Neuronal stem cell (in vitro differentiated cells): ENCODE measurements around the gene CCDC117.

Experiments
- DNase-seq: peaks from one replicate; pipeline ENCODE4 v3.0.0-alpha.2; 2013; ENCODE audit warnings: low spot score
- H2AFZ ChIP-seq: one replicate; pipeline ENCODE4 v1.6.1; 2013; ENCODE audit warnings: mild to moderate bottlenecking, low read length, inconsistent platforms
- H2AK5ac ChIP-seq: 2 replicates; pipeline ENCODE4 v1.6.1; 2013; ENCODE audit warnings: low read depth, mild to moderate bottlenecking, inconsistent platforms, low read length, moderate library complexity, mixed read lengths
- H2BK120ac ChIP-seq: 2 replicates; pipeline ENCODE4 v1.6.1; 2013; ENCODE audit warnings: low read depth, mild to moderate bottlenecking, inconsistent platforms, low read length, moderate library complexity, mixed read lengths
- H2BK12ac ChIP-seq: one replicate; pipeline ENCODE4 v1.6.1; 2013; ENCODE audit warnings: low read length, inconsistent platforms
- H2BK15ac ChIP-seq: 2 replicates; pipeline ENCODE4 v1.6.1; 2013; ENCODE audit warnings: mild to moderate bottlenecking, low read length, inconsistent platforms, mixed read lengths
- H2BK5ac ChIP-seq: one replicate; pipeline ENCODE4 v1.6.1; 2013; ENCODE audit warnings: inconsistent platforms, mild to moderate bottlenecking, low read length, moderate library complexity
- H3K14ac ChIP-seq: one replicate; pipeline ENCODE4 v1.6.1; 2013; ENCODE audit warnings: low read length, inconsistent platforms
- H3K18ac ChIP-seq: 2 replicates; pipeline ENCODE4 v1.6.1; 2013; ENCODE audit warnings: low read length, inconsistent platforms
- H3K23ac ChIP-seq: 2 replicates; pipeline ENCODE4 v1.6.1; 2013; ENCODE audit warnings: low read depth, mild to moderate bottlenecking, mixed read lengths, low read length, inconsistent platforms; ENCODE audit not compliant: poor library complexity
- H3K27ac ChIP-seq: replicated peaks from 3 replicates; pipeline ENCODE4 v1.5.1; 2013; ENCODE audit warnings: low read length, inconsistent platforms
- H3K27me3 ChIP-seq, 3 experiments: 2 replicates each; pipeline ENCODE4 v1.6.1; 2013; ENCODE audit warnings: low read length in 3 of 3, mild to moderate bottlenecking in 2 of 3, inconsistent platforms in 1 of 3, low read depth in 1 of 3, mixed read lengths in 1 of 3, moderate library complexity in 1 of 3; ENCODE audit not compliant: control insufficient read depth in 3 of 3, insufficient read depth in 3 of 3
- H3K36me3 ChIP-seq, 2 donors: replicated peaks in 1 of 2; 2 replicates each; pipeline ENCODE4 v1.6.1; 2013; ENCODE audit warnings: low read length in 2 of 2; ENCODE audit not compliant: control insufficient read depth in 2 of 2, insufficient read depth in 2 of 2
- H3K4ac ChIP-seq: 2 replicates; pipeline ENCODE4 v1.6.1; 2013; ENCODE audit warnings: inconsistent platforms, mild to moderate bottlenecking, low read length, moderate library complexity
- H3K4me1 ChIP-seq, 2 donors: 1 replicate in 1 of 2; 2 replicates in 1 of 2; pipeline ENCODE4 v1.6.1; 2013; ENCODE audit warnings: low read length in 2 of 2, low read depth in 1 of 2; ENCODE audit not compliant: control insufficient read depth in 2 of 2, insufficient read depth in 1 of 2
- H3K4me2 ChIP-seq: one replicate; pipeline ENCODE4 v1.6.1; 2013; ENCODE audit warnings: mild to moderate bottlenecking, low read length, inconsistent platforms; ENCODE audit not compliant: insufficient read depth, poor library complexity, severe bottlenecking
- H3K4me3 ChIP-seq, 2 donors: 2 replicates each; pipeline ENCODE4 v1.5.1; 2013; ENCODE audit warnings: low read length in 2 of 2, mild to moderate bottlenecking in 2 of 2, inconsistent platforms in 1 of 2, moderate library complexity in 1 of 2
- H3K79me1 ChIP-seq: one replicate; pipeline ENCODE4 v1.6.1; 2013; ENCODE audit warnings: low read depth, mild to moderate bottlenecking, inconsistent platforms, low read length, moderate library complexity
- H3K9ac ChIP-seq: one replicate; pipeline ENCODE4 v1.6.1; 2013; ENCODE audit warnings: mild to moderate bottlenecking, low read depth, low read length, inconsistent platforms; ENCODE audit not compliant: poor library complexity
- H3K9me3 ChIP-seq, 2 donors: replicated peaks in 1 of 2; 2 replicates each; pipeline versions ENCODE3 to v1.6.1; 2013; ENCODE audit warnings: low read length in 2 of 2, mild to moderate bottlenecking in 2 of 2, inconsistent platforms in 1 of 2, low read depth in 1 of 2, mixed read lengths in 1 of 2, moderate library complexity in 1 of 2; ENCODE audit not compliant: control insufficient read depth in 2 of 2, insufficient read depth in 1 of 2
- H4K8ac ChIP-seq: one replicate; pipeline ENCODE4 v1.6.1; 2013; ENCODE audit warnings: low read depth, mild to moderate bottlenecking, inconsistent platforms, low read length, moderate library complexity
- H4K91ac ChIP-seq: one replicate; pipeline ENCODE4 v1.6.1; 2013; ENCODE audit warnings: low read length, low read depth, mild to moderate bottlenecking, inconsistent platforms; ENCODE audit not compliant: poor library complexity
- WGBS, 2 donors: extraction: QIAGEN DNeasy Blood & Tissue Kit; methylation state at CpG; one replicate each; pipeline ENCODE4 v1.1.7; 2013; ENCODE audit warnings: missing lambda C conversion rate in 2 of 2, mixed read lengths in 1 of 2; ENCODE audit not compliant: insufficient read length in 2 of 2, insufficient replicate concordance in 1 of 2; ENCODE audit errors: extremely low coverage in 2 of 2; 5-methylcytosine and 5-hydroxymethylcytosine counted together

The CCDC117 gene

GRCh38 chr22:28826921-28827320 is 54.4 kb downstream of the CCDC117 start:
- Histone ChIP-seq H2AFZ (no peak overlapping the region), H2BK5ac (no peak overlapping the region), H3K4me3 (no peak overlapping the region), H3K4me2 (no peak overlapping the region), H2BK12ac (no peak overlapping the region), H3K27me3 (no peaks in the 10 kb centered on the region), H3K23ac (no peak overlapping the region), H4K91ac (no peak overlapping the region), H3K9ac (no peak overlapping the region), H3K4ac (no peak overlapping the region), H3K9me3 (peaks cover 1 to 5% of the 10 kb centered on the region in 2 donors), H3K36me3 (no peaks in the 10 kb centered on the region), H4K8ac (no peak overlapping the region), H3K14ac (no peak overlapping the region), H3K79me1 (no peaks in the 10 kb centered on the region), H3K4me1 (peaks cover 4 to 16% of the 10 kb centered on the region in 2 donors), H3K27ac (no peak overlapping the region), H2BK15ac (no peak overlapping the region), H2BK120ac (no peak overlapping the region), H3K18ac (no peak overlapping the region), H2AK5ac (no peak overlapping the region)
- DNase-seq = no peak
- no CpG with 5 or more reads among the region's 7 CpGs for WGBS, 2 donors

GRCh38 chr22:28829358-28830181 is 57.1 kb downstream of the CCDC117 start:
- H3K9ac ChIP-seq = no peak overlapping the region
- peak; percentile 70 for DNase-seq
- no CpG with 5 or more reads among the region's 12 CpGs for WGBS, 2 donors
- H3K23ac ChIP-seq = no peak overlapping the region
- H3K4me2 ChIP-seq = no peak overlapping the region
- H4K8ac ChIP-seq = no peak overlapping the region
- H2BK5ac ChIP-seq = no peak overlapping the region
- H2BK15ac ChIP-seq = no peak overlapping the region
- H3K27ac ChIP-seq = no peak overlapping the region
- H3K4me1 ChIP-seq = no peaks in the 10 kb centered on the region
- no peaks in the 10 kb centered on the region for H3K27me3 ChIP-seq
- peaks cover 1 to 5% of the 10 kb centered on the region in 2 donors for H3K9me3 ChIP-seq
- H3K4ac ChIP-seq = no peak overlapping the region
- no peaks in the 10 kb centered on the region for H3K79me1 ChIP-seq
- H3K14ac ChIP-seq = no peak overlapping the region
- H3K4me3 ChIP-seq = no peak overlapping the region
- H3K36me3 ChIP-seq = no peaks in the 10 kb centered on the region
- no peak overlapping the region for H2BK120ac ChIP-seq
- peak overlapping the region; percentile 60 for H2AFZ ChIP-seq
- no peak overlapping the region for H2BK12ac ChIP-seq
- H4K91ac ChIP-seq = no peak overlapping the region
- no peak overlapping the region for H3K18ac ChIP-seq
- H2AK5ac ChIP-seq = no peak overlapping the region

DNA sequence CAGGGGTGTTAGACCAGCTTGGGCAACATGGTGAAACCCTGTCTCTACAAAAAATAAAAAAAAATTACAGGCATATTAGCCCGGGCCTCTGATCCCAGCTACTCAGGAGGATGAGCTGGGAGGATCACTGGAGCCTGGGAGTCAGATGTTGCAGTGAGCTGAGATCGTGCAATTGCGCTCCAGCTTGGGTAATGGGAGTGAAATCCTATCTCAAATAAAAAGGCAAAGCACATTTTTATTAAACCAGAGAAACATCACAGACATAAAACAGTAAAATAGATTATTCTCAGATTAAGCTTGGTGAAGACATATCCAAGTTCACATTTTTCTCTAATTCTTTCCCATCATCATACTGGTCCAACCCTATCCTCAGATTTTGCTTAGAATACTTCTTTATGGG is 57.9 kb downstream of the CCDC117 start:
- no peaks in the 10 kb centered on the region for H3K79me1 ChIP-seq
- no peak overlapping the region for H3K14ac ChIP-seq
- H3K27me3 ChIP-seq = no peaks in the 10 kb centered on the region
- no peak overlapping the region for H4K91ac ChIP-seq
- H3K18ac ChIP-seq = no peak overlapping the region
- no peak overlapping the region for H2BK5ac ChIP-seq
- no peaks in the 10 kb centered on the region for H3K36me3 ChIP-seq
- DNase-seq = no peak
- no peak overlapping the region for H2BK15ac ChIP-seq
- no peak overlapping the region for H3K4me2 ChIP-seq
- no peak overlapping the region for H2BK120ac ChIP-seq
- peaks cover 1 to 5% of the 10 kb centered on the region in 2 donors for H3K9me3 ChIP-seq
- H2AK5ac ChIP-seq = no peak overlapping the region
- no peak overlapping the region for H3K4me3 ChIP-seq
- H2AFZ ChIP-seq = no peak overlapping the region
- H3K4me1 ChIP-seq = no peaks in the 10 kb centered on the region
- H3K27ac ChIP-seq = no peak overlapping the region
- no peak overlapping the region for H3K9ac ChIP-seq
- WGBS, 2 donors = no CpG with 5 or more reads among the region's 3 CpGs
- no peak overlapping the region for H2BK12ac ChIP-seq
- H4K8ac ChIP-seq = no peak overlapping the region
- no peak overlapping the region for H3K23ac ChIP-seq
- no peak overlapping the region for H3K4ac ChIP-seq

- H2BK12ac ChIP-seq = no peak overlapping the region
- H3K4me3 ChIP-seq = no peak overlapping the region
- no CpG with 5 or more reads among the region's 7 CpGs for WGBS, 2 donors
- peak overlapping the region; percentile 60 for H3K14ac ChIP-seq
- H3K79me1 ChIP-seq = no peaks in the 10 kb centered on the region
- peak overlapping the region; percentile 40 for H2AK5ac ChIP-seq
- no peak overlapping the region for H2BK5ac ChIP-seq
- no peak overlapping the region for H3K18ac ChIP-seq
- no peak overlapping the region for H4K8ac ChIP-seq
- no peak overlapping the region for H3K4me2 ChIP-seq
- no peak overlapping the region for H4K91ac ChIP-seq
- no peak overlapping the region for H3K4ac ChIP-seq
- H2BK15ac ChIP-seq = no peak overlapping the region
- no peak for DNase-seq
- H3K9ac ChIP-seq = no peak overlapping the region
- peak overlapping the region; percentile 46 for H3K23ac ChIP-seq
- no peak overlapping the region for H3K27ac ChIP-seq
- H3K9me3 ChIP-seq = peaks cover 1 to 5% of the 10 kb centered on the region in 2 donors
- no peak overlapping the region for H2AFZ ChIP-seq
- H3K4me1 ChIP-seq = no peaks in the 10 kb centered on the region
- H3K36me3 ChIP-seq = no peaks in the 10 kb centered on the region
- no peak overlapping the region for H2BK120ac ChIP-seq
- H3K27me3 ChIP-seq = no peaks in the 10 kb centered on the region
Measured at GRCh38 chr22:28831140-28832072, 58.9 kb downstream of the CCDC117 start.
